ENCODE data around the gene CPEB3.

The CPEB3 gene

DNA sequence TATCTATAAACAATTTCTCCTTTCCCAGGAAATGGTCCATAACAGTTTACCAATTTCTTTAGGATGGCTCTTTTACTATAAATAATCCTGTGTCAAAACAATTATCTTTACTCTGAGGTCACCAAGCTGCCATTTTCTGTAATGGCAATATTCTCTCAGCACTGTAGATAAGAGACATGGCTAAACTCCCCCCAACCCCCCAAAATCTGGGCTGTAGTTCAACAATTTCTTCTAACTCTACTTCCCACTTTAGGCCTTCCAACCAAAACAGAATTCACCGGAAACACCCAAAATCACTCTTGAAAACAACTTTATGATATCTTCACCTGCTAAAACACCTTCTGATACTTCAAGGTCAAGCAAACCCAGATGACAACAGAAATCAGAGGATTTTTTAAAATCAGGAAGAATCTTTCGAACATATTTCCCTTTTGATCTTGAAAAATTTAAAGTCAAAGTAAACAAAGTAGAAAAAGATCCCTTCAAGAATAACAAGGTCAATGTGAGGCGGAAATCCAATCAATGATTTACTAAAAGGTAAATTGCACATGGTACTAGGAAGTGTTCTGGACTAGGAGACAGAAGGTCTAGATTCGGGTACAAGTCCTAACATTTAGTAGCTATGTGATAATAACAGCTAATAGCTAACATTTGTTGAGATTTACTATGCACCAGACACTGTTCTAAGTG lies 176.8 kb downstream of the CPEB3 start:
- in situ Hi-C loops (cut with MboI; ENCODE audit: low sequenced_read_pairs, unreplicated experiment): no loop called here
- no peak for DNase-seq (ENCODE audit: low spot score)
- TF ChIP-seq, protein P1, sequence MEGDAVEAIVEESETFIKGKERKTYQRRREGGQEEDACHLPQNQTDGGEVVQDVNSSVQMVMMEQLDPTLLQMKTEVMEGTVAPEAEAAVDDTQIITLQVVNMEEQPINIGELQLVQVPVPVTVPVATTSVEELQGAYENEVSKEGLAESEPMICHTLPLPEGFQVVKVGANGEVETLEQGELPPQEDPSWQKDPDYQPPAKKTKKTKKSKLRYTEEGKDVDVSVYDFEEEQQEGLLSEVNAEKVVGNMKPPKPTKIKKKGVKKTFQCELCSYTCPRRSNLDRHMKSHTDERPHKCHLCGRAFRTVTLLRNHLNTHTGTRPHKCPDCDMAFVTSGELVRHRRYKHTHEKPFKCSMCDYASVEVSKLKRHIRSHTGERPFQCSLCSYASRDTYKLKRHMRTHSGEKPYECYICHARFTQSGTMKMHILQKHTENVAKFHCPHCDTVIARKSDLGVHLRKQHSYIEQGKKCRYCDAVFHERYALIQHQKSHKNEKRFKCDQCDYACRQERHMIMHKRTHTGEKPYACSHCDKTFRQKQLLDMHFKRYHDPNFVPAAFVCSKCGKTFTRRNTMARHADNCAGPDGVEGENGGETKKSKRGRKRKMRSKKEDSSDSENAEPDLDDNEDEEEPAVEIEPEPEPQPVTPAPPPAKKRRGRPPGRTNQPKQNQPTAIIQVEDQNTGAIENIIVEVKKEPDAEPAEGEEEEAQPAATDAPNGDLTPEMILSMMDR (IDR thresholded peaks at IDR 0.05; ENCODE audit: borderline replicate concordance, control extremely low read depth, extremely low read depth, insufficient read depth, missing control alignments): no peak

DNA sequence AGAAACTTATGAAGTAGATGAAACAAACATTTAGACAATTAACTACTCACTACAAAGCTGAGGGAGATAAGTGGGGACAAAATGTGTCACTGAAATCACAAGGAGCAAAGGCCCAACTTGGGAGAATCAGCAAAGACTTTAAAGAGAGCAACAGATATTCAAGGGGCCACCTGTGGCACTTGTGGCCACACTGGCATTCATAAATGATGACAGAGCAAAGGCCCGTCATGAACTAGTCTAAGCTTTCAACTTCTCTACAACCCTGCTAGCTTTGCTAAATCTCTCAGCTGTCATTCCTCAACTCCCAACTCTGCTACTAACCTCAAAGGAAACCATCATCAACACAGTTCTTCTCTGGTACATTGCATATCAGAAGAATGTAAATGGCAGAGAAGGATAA lies 178.4 kb downstream of the CPEB3 start:
- TF ChIP-seq, protein P1 (IDR thresholded peaks at IDR 0.05; ENCODE audit: borderline replicate concordance, control extremely low read depth, extremely low read depth, insufficient read depth, missing control alignments): no peak
- in situ Hi-C loops (cut with MboI; ENCODE audit: low sequenced_read_pairs, unreplicated experiment): no loop called here
- DNase-seq (ENCODE audit: low spot score): no peak

DNA sequence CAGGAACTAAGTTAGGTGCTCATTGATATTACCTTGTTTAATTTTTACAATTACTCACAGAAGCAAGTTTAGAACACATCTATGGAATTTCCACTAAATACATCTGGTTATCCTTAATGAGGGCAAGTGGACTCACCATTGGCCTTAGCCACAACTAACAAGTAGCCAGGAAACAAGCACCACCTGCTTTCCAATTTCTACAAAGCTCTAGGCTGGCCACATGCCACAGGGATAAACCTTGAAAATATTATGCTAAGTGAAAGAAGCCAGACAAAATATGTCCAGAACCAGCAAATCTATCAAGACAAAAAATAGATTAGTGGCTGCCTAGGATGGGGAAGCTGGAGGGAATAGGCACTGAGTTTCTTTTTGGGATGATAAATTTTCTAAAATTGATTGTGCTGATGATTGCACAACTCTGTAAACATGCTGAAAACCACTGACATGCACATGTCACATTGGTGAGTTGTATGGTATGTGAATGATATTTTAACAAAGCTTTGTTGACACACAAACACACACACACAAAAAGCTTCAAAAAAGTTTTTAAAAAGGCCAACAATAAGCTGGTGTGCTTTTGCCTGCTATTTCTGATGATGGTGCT lies 179.4 kb downstream of the CPEB3 start:
- in situ Hi-C loops (cut with MboI; ENCODE audit: low sequenced_read_pairs, unreplicated experiment): no loop called here
- TF ChIP-seq, protein P1 (IDR thresholded peaks at IDR 0.05; ENCODE audit: borderline replicate concordance, control extremely low read depth, extremely low read depth, insufficient read depth, missing control alignments): no peak
- no peak for DNase-seq (ENCODE audit: low spot score)

DNA sequence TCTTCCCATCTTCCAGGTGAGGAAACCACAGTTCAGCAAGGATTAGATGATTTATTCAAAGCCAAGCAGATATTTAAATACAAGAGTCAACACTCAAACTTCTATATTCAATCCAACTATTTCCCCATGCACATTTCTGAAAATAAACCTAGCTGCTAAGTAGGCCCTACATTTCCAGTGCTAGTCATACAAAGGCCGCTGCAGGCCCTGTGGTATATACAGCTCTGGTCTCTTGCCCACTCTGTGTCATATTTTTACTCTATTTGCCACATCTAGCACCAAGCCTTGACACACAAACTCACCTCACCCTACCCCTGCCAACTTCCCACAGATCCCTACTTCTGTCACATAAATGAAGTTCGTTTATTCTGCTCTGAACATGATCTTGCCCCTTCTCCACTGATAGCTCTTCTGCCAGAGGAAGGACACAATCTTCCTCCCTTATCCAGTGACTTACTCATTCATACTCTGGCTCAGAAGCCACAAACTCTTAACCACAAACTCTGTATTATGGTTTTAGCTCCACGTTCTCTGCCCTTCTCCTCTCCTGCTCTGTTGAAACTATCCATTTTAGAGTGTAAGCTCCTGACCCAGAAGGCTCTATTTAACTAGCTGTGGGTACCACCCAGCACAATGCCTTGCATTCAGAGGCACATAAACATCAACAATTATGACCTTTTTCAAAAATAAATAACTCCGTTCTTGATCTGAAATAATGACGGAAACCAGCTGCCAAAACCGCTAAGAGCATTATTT lies 180.7 kb downstream of the CPEB3 start:
- TF ChIP-seq, protein P1 (IDR thresholded peaks at IDR 0.05; ENCODE audit: borderline replicate concordance, control extremely low read depth, extremely low read depth, insufficient read depth, missing control alignments): no peak
- no peak for DNase-seq (ENCODE audit: low spot score)
- in situ Hi-C loops (cut with MboI; ENCODE audit: low sequenced_read_pairs, unreplicated experiment): no loop called here

- TF ChIP-seq, protein P1 (IDR thresholded peaks at IDR 0.05; ENCODE audit: borderline replicate concordance, control extremely low read depth, extremely low read depth, insufficient read depth, missing control alignments): no peak
These were observed 182.1 kb downstream of the CPEB3 start for GRCh38 chr10:92108747-92109146.

GRCh38 chr10:92108120-92108519 lies 182.8 kb downstream of the CPEB3 start:
- TF ChIP-seq, protein P1 (IDR thresholded peaks at IDR 0.05; ENCODE audit: borderline replicate concordance, control extremely low read depth, extremely low read depth, insufficient read depth, missing control alignments): no peak
- in situ Hi-C loops (cut with MboI; ENCODE audit: low sequenced_read_pairs, unreplicated experiment): no loop called here
- DNase-seq (ENCODE audit: low spot score): no peak

More at GRCh38 chr10:92108747-92109146, 182.1 kb downstream of the CPEB3 start:
- no peak for DNase-seq (ENCODE audit: low spot score)
- in situ Hi-C loops (cut with MboI; ENCODE audit: low sequenced_read_pairs, unreplicated experiment): no loop called here
